Activated CD4-positive, CD25-positive, alpha-beta regulatory T cell (primary cell): ENCODE data around the gene ZNF30.
"Not testable (repeated sequence)": the region's sequence is repeated elsewhere in the genome, so short reads cannot be mapped to it uniquely, and the experiment has no call there.

ENCODE experiments used
- DNase-seq, 4 experiments: peaks; one replicate each; lab custom pipeline; 2025; lab: John Stamatoyannopoulos, UW

Gene ZNF30

DNA sequence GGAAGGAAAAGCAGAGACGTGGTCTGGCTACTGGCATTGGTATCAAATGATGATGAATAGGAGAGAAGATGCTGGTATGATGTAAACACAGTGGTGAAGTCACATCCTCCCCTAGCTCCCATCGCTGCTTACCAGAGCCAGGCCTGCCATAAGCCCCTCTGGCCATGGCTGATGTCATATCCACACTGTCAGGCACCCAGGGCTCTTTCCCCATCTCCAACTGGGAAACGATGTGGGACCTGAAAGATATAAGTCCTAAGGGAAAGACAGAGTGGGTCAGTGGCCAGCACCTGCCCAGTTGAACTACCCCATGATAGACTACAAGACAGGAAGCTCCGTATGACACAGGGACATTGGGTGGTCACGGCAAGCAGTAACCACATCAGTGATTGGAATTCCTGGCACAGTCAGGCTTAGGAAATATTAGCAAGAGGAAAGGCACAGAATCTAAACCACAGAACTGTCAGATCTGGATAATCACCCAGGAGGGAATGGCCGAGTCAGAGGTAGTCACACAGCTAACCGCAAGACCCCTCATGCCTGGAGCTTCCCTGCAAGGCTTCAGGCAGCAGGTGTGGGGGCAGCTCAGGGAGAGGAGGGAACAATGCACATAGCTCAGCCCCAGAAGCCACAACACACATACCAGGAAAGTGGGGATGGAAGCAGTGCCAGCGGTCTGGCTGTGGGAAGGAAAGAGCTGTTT is 33.6 kb downstream of the ZNF30 start:
- DNase-seq = no peak

DNA sequence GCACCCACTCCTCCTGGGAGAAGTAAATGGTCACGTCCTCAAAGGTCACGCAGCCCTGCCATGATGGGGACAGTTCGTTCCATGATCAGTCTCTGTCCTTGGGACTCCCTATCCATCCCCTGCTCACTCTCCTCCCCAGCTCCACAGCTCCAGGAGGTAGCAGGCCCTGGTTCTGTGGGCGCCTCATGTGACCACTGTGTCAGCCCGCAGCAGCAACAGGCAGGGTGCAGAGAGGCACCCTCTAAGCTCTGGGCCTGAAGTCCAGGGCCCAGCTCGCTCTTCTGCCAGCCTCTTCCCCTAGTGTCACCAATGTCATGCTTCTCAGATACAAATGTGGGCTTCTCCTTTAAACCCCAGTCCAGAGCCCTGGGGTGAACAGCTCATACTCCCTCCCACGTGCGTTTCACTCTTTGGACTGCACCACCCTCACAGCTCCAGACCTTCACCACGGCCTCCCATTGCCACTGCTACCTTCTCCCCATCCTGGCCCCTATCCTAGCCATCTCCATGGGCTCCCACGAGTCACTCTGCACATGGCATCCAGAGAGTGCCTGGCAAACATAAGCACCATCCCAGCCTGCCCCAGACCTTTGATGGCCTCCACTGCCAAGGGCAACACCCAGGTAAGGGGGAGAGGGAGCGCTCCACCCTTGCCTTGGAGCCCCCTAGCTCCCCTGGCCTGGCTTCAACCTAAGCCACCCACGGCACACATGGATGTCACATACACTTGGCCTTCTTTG is 34.4 kb downstream of the ZNF30 start:
- no peak for DNase-seq

DNA sequence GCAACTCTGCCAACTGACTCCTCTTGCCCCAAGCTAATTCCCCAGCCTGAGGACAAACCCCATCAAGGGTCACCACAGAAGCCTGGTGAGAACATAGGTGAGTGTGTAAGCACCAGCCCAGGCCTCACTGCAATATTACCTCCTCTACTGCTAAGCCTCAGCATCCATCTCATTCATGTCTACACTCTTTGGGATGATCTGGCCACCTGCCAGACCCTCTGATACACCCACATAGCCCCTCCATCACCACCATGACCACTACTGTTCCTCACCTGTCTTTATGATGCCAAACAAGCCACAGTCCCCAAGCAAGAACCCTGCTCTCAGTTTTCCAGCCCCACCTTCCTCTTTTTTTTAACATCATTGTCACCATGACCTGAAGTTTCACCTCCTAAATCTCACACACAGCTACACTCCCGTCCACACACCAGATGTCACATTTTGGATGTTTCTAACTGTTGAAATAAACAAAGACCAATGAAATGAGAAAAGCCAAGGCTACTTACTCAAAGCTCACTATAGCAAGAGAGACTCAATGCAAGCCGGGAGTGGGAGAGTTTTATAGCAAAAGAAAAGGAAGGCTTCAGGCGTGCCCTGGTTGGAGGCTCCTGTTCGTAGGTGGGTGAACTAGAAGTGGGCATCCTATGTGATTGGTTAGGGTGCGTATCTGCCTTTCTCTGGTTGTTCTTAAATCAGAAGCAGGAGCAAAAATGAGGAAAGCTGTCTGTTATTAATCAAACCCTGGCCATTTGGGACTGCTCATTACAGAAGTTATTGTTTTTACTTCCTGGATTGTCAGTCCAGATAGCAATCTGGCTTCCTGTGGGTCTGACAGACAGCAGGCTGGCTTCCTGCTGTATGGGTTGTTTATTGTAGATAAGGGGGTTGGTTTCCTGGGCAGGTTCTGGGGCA is 35.3 kb downstream of the ZNF30 start:
- no peak for DNase-seq

DNA sequence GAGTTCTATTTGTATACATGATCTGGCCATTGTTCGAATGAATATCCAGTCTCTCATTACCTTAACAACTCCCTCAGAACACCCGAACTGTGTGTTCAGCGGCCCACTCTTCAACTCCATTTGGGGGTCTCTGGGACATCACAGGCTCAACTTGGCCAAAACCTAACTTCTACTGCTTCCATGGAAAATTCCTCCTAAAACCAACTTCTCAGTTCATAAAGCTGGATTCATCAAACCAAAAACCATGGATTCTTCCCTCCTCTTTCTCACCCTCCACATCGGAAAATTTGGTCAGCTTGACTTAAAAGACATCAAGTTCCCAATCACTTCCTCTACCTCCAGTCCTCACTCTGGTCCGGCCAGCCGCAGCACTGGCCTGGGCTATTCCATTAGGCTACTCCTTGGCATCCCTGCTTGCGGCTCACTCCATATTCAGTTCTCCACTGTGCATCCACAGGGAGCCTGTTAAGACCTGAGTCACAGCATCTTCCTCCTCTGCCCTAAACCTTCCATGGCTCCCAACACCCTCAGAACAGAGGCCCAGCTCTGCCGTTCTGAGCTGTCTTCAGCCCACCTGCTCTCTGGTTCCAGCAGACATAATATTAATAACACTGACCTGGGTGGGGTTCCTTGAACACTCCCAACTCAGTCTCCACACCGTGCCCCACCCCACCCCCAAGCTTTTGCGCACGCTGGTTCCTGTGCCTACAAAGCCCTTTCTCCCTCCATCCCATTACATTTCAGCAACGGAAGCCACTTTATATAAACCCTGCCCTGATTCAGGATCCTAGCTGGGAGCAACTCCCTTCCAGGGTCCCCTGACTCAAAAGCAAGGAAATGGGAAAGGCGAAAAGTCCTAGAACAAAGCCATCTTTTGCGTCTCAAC is 36.2 kb downstream of the ZNF30 start:
- no peak for DNase-seq

DNA sequence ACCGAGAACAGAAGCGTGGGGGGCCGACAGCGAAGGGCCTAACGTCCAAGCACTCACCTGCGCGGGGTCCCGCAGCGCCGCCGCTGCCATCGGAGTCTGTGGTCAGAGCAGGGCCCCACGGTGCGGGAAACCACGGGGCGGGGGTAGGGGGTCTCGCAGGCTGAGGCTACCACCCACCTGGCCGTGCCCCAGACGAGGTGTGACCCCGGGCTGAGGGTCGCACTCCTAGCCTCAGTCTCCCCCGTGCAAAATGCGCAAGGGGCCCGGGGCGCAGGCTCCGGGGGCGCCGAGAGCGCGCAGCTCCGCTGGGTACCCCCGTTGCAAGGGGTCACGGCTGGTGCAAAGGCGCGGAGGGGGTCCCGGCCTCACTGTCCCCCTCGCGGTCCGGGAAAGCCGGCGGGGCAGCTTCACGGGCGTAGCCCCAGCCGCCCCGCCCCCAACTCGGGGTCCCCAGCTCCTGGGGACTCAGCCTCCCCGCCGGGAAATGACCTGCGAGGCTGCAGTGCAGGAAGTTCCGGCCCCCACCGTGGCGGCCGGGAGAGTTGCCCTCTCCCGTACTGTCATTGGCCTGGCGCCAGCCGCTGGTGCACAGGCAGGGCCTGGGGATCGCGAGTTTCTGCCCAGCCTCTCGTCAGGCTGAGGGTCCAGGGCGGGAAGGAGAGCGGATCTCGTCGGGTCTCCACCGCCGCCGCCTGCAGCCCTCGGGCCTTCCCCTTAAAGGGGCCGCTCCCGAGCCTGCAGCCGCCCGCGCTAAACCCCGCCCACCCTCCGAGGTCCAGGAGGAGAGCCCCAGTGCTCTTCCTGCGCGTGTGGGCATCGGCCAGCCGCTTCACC is 37.1 kb downstream of the ZNF30 start, which contains the start of gene ZNF792:
Gene ZNF792 (minus strand): TSS at position 657 of the 834 bp plus-strand sequence. CDS start 567 bp downstream, at position 90.
- peak; percentile 16 to 31 (median 19) for DNase-seq

DNA sequence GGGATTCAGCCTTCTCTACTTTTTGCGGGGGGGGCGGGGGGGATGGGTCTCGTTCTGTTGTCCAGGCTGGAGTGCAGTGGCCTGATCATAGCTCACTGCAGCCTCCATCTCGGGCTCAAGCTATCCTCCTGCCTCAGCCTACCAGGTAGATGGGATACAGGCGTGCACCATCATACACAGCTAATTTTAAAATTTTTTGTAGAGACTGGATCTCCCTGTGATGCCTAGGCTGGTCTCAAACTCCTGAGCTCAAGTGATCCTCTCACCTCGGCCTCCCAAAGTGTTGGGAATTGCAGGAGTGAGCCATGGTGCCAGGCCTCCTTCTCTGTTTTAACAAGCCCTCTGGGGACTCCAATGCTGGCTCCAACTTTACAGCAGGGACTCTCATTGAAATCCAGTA is 37.9 kb downstream of the ZNF30 start:
- DNase-seq = no peak

DNA sequence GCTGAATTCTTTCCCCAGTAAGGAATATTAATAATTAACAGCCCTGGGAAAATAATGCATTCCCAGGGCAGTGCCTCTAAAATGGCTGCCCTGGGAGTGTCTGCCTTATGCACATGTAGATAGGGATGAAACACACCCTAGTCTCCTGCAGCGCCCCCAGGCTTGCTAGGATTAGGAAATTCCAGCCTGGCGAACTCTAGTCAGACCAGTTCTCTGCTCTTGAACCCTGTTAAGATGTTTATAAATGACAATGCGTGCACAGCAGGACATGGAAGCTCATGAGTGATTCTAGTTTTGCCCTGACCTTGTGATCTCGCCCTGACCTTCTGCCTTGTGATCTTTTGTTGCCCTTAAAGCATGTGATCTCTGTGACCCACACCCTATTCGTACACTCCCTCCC is 38.8 kb downstream of the ZNF30 start:
- DNase-seq = not testable (repeated sequence)

DNA sequence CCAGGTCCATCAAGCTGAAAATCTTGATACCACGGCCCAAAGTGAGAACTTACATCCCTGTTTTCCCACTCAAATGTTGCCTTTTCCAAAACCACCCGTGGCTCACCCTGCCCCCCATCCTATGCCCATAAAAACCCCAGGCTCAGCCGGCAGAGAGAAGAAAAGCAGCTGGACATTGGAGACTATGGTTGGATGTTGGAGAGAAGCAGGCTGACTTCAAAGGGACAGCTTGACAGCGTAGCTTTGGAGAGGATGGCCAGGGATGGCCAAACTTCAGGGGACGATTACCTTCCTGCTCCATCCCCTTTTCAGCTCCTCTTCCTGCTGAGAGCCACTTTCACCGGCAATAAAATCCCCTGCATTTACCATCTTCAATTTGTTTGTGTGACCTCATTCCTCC is 40.8 kb downstream of the ZNF30 start:
- no peak for DNase-seq

DNA sequence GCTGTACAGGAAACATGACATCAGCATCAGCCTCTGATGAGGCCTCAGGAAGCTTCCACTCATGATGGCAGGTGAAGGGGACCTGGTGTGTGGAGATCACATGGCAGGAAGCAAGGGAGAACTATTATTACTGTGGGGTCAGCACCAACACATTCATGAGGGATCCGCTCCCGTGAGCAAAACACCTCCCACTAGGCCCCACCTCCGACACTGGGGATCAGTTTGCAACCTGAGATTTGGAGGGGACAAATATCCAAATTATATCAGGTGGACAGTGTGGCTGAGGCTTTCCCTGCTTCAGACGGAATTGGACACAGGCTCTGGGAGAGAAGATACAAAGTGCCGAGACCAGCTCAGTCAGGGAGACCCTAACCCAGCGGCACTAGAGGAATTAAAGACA is 43.0 kb downstream of the ZNF30 start:
- DNase-seq = no peak

DNA sequence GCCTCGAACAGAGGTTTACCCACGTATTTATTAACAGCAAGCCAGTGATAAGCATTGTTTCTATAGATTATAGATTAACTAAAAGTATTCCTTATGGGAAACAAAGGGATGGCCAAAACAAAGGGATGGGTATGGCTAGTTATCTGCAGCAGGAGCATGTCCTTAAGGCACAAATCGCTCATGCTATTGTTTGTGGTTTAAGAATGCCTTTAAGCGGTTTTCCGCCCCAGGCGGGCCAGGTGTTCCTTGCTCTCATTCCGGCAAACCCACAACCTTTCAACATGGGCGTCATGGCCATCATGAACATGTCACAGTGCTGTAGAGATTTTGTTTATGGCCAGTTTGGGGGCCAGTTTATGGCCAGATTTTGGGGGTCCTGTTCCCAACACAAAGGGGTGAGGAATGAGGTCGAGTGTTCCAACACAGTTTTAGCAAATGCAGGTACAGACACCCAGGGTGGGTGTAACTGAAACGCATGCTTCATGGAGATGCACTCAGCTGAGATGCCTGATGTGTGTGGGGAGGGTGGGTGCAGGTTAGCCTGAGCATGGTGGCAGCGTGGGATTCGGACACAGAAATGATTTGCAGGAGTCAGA is 43.6 kb downstream of the ZNF30 start:
- not testable (repeated sequence) for DNase-seq

DNA sequence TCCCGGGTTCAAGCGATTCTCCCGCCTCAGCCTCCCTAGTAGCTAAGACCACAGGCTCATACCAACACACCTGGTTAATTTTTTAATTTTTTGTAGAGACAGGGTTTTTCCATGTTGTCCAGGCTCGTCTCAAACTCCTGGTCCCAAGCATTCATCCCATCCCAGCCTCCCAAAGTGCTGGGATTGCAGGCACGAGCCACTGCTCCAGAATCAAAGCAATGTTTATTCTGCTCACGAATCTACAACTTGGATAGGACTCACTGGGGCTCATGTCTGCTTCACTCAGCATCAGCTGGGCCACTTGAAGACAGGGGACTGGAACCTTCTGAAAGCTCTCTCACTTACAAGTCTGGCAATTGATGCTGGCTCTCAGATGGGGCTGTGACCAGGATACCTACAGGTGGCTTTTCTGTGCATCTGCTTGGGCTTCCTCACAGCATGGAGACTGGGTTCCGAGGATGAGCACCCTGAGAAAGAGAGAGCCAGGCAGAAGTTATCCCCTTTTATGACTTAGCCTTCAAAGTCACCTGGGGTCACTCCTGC is 45.5 kb downstream of the ZNF30 start:
- DNase-seq = no peak

DNA sequence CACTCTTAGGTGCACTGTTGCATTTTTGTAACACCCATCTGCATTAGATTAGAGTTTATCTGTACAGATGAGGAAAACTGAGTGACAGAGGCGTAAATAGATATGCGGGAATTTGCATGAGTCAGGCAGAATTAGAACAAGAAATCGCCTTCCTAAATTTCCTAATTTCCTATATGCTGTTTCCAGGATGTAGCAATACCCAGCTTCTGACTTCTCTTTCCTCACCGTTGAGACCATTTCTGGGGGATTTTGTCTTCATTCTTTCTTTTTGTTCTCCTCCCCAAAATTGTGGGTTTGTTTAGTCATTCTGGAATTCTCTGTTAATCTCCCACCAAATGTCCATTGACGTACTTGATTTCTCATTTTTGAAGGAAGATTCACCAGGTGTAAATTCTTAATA is 47.9 kb downstream of the ZNF30 start:
- no peak for DNase-seq

DNA sequence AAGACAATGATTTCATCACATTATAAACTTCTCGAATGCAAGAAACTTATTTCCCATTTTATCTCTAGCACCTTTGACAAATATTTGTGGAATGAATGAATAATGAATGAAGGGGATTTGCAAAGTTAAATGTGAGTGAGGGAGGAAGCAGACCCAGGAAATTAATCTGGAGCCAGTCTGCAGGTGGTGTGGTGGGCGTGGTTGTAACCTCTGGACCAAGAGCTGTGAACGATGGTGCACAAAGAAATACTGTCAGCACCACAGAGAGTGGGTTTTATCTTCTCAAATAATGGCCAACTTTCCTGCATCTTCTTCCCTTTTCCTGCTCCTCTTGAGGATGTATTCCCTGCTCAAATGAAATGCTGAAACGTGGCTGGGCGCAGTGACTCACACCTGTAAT is 48.4 kb downstream of the ZNF30 start:
- no peak for DNase-seq

DNA sequence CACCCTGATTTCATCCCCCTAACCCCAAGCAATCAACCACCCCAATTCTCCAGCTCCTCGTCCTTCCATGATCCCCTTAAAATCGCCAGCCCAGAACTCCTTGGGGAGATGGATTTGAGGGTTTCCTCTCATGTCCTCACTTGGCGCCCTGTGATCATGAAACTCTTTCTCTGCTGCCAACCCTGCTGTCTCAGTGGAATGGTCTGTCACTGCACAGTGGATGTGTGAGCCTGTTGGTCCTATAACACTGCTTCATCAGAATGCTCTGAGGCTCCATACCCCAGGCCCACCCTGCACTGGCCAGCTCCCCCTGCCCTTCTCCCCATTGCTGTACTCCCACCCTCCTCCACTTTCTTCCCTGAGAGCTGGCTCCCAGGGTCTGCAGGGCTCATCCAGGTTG is 49.9 kb downstream of the ZNF30 start:
- DNase-seq = no peak

DNA sequence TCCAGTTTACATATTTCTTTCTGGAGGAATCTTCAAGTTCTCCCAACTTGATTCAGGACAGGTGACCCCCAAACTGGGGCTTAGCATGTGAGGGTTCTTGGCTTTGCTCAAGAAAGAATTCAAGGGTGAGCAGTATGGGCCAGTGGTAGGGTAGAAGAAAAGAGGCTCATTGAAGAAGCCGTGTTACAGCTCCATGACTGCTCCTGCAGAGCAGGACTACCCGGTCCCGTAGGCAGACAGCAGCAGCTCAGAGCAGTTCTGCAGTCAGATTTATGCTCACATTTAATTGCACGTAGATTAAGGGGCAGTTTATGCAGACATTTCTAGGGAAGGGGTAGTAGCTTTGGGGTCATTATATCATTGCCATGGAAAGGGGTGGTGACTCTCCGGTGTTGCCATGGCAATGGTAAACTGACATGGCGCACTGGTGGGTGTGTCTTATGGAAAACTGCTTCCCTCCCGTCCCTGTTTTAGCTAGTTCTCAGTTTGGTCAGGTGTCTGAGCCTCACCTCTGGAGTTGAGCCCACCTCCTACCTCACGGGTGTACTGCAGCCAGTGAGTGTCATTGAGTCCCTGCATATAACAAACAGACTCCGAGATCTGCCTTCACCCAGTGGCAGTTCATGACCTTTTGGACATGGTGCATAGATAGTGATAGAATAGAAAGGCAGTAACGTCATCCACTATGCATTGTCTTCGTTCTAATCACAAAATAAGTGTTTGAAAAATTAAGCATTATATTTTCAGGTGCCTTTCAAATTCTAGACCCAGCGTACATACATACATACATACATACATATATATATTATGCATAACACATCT is 53.3 kb downstream of the ZNF30 start:
- DNase-seq = no peak

DNA sequence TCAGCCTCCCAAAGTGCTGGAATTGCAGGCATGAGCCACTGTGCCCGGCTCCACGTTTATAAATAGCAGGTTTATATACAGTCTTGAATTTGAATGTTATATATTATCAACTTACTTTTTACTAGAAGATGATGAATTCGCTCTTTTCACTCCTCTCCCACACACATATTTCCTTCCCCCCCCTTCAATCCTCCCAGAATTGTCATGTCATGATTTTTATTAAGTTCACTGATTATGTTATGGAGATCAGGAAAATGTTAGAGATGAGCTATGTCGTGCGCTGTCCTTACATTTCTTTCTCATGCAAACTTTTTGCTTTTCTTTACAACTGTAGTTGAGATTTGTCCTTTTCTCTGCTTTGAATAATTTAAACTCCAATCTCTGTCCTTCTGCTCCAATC is 55.6 kb downstream of the ZNF30 start:
- no peak for DNase-seq

DNA sequence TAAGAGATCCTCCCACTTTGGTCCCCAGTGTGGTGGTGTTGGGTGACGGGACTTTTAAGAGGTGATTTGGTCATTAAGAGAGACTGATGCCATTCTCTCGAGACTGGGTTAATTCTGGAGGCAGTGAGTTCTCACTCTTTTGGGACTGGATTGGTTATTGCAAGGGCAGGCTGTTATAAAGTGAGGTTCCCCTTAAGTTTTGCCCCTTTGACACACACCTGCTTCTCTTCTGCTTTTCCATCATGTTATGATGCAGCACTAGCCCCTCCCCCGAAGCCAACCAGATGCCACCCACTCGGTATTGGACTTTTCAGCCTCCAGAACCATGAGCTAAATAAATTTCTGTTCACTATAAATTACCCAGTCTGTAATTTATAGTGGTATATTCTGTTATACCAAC is 57.1 kb downstream of the ZNF30 start:
- no peak for DNase-seq

DNA sequence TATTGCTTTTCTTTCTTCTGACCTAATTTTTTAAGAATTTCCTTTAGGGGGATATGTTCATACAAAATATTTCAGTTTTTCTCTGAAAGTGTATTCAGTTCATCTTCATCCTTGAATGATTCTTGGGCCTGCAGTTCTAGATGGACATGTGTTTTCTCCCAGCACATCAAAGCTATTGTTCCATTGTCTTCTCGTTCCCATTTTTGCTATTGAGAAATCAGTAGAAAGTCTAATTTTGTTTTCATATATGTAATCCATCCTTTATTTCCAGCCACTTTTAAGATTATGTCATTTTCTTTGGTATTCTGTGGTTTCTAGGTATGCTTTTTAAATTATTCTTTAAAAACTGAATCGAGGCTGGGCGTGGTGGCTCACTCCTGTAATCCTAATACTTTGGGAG is 57.6 kb downstream of the ZNF30 start:
- no peak for DNase-seq
